Endothelial cell of umbilical vein (primary cell): ENCODE measurements around the gene ANKMY2. TPM values are rescaled to one million over a fixed set of nuclear protein-coding genes. Genes with fewer than 3 reads are reported as not detected.
A peak's percentile ranks its signal among the peaks of the same experiment; 100 is the strongest.

Experiments
- BruUV-seq: library from RNA; stranded (reverse); fragments of 400-500 nt; replicated peaks from 2 replicates; lab custom pipeline; 2021; lab: Mats Ljungman, UMichigan
- CTCF ChIA-PET: fragments of 300-600, 350-600 bp; sonication (Branson Sonifier 250); formaldehyde crosslinking; loops from one replicate; lab custom pipeline; 2021; ENCODE audit warnings: antibody characterized with exemption, inconsistent platforms; lab: Charles Lee
- POLR2A ChIA-PET: fragments of 300-600, 350-600 bp; sonication (Branson Sonifier 250); formaldehyde crosslinking; loops from one replicate; lab custom pipeline; 2021; ENCODE audit warnings: antibody characterized with exemption, inconsistent platforms; lab: Charles Lee
- DNase-seq: peaks from one replicate; pipeline ENCODE4 v3.0.0-alpha.2; 2011; ENCODE audit warnings: low read depth, low spot score
- FAIRE-seq: peaks from 2 replicates; lab custom pipeline; 2011; peaks lifted over from hg19 to GRCh38; lab: Jason Lieb, UNC
- H2AFZ ChIP-seq: 2 replicates; pipeline ENCODE4 v1.6.0; 2012; ENCODE audit warnings: low read depth, low read length, control low read depth, inconsistent platforms
- H3K27ac ChIP-seq: 2 replicates; pipeline ENCODE4 v1.5.1; 2011; ENCODE audit warnings: low read depth, mild to moderate bottlenecking, control low read depth, low read length, moderate library complexity; ENCODE audit not compliant: insufficient read depth
- H3K27me3 ChIP-seq, 2 experiments: 2 replicates each; pipeline versions ENCODE4 v1.6.0 to v1.6.1; 2011; ENCODE audit warnings: low read length in 2 of 2, mixed read lengths in 1 of 2; ENCODE audit not compliant: control insufficient read depth in 2 of 2, insufficient read depth in 2 of 2
- H3K36me3 ChIP-seq, 2 experiments: 2 replicates in 1 of 2; 3 replicates in 1 of 2; pipeline ENCODE4 v1.5.1; 2011; ENCODE audit warnings: low read length in 2 of 2, mild to moderate bottlenecking in 1 of 2, moderate library complexity in 1 of 2; ENCODE audit not compliant: control insufficient read depth in 2 of 2, insufficient read depth in 2 of 2; ENCODE audit errors: extremely low read depth in 1 of 2
- H3K4me1 ChIP-seq: 3 replicates; pipeline ENCODE4 v1.5.1; 2011; ENCODE audit warnings: mild to moderate bottlenecking, low read length; ENCODE audit not compliant: control insufficient read depth, insufficient read depth; ENCODE audit errors: extremely low read depth
- H3K4me2 ChIP-seq: 2 replicates; pipeline ENCODE4 v1.6.1; 2011; ENCODE audit warnings: low read length, control low read depth, mixed read lengths; ENCODE audit not compliant: insufficient read depth
- H3K4me3 ChIP-seq, 3 experiments: fragments of 200-600 bp in 1 of 3; sonication (generic), shearing (Covaris generic) in 1 of 3; replicated peaks in 1 of 3; 2 replicates each; pipeline ENCODE4 v1.5.1; 2011 to 2016; ENCODE audit warnings: control low read depth in 3 of 3, low read length in 3 of 3, mild to moderate bottlenecking in 2 of 3, inconsistent platforms in 1 of 3, low read depth in 1 of 3, moderate library complexity in 1 of 3; ENCODE audit not compliant: insufficient read depth in 1 of 3
- H3K79me2 ChIP-seq: 2 replicates; pipeline ENCODE4 v1.6.0; 2012; ENCODE audit warnings: low read length, inconsistent platforms; ENCODE audit not compliant: control insufficient read depth, insufficient read depth
- H3K9ac ChIP-seq: replicated peaks from 2 replicates; pipeline ENCODE3; 2011; ENCODE audit warnings: low read length, control low read depth; ENCODE audit not compliant: insufficient read depth; ENCODE audit errors: extremely low read depth
- H3K9me1 ChIP-seq: replicated peaks from 3 replicates; pipeline ENCODE4 v1.6.0; 2011; ENCODE audit warnings: mild to moderate bottlenecking, low read length; ENCODE audit not compliant: control insufficient read depth, insufficient read depth; ENCODE audit errors: extremely low read depth
- H3K9me3 ChIP-seq: replicated peaks from 2 replicates; pipeline ENCODE4 v1.5.1; 2012; ENCODE audit warnings: low read length, inconsistent platforms; ENCODE audit not compliant: control insufficient read depth, insufficient read depth
- H4K20me1 ChIP-seq: replicated peaks from 2 replicates; pipeline ENCODE3; 2011; ENCODE audit warnings: mild to moderate bottlenecking, low read length; ENCODE audit not compliant: control insufficient read depth, insufficient read depth; ENCODE audit errors: extremely low read depth
- GATA2 ChIP-seq: IDR thresholded peaks from 2 replicates; pipeline ENCODE4 v1.7.0; 2011; ENCODE audit warnings: low read depth, mild to moderate bottlenecking, moderate library complexity, mixed read lengths, low read length; ENCODE audit not compliant: insufficient read length, insufficient read depth
- JUN ChIP-seq: IDR thresholded peaks from 2 replicates; pipeline ENCODE4 v1.6.1; 2011; ENCODE audit warnings: borderline replicate concordance, low read depth; ENCODE audit not compliant: insufficient read length, insufficient read depth
- MYC ChIP-seq: IDR thresholded peaks from one replicate; pipeline ENCODE4 v1.6.1; 2011; ENCODE audit warnings: mild to moderate bottlenecking, low read depth, low read length
- POLR2AphosphoS5 ChIP-seq: IDR thresholded peaks from 2 replicates; pipeline ENCODE4 v1.6.1; 2012; ENCODE audit warnings: low read depth, mild to moderate bottlenecking, control low read depth, low read length, moderate library complexity; ENCODE audit not compliant: insufficient read depth
- dilution Hi-C: fragments of 300-500 bp; cut with MboI; formaldehyde crosslinking; loops from one replicate; pipeline ENCODE4 v1.15.0; 2019; ENCODE audit warnings: low sequenced_read_pairs; ENCODE audit not compliant: extremely low pct_ligation_motif_present
- intact Hi-C: fragments of 100-400 bp; cut with micrococcal nuclease; formaldehyde crosslinking; loops from one replicate; pipeline ENCODE4 v1.10.0; 2022
- polyA plus RNA-seq, 4 experiments: library from polyadenylated mRNA; depleted of rRNA in 3 of 4; stranded (reverse) in 3 of 4; unstranded in 1 of 4; fragments of >200 nt; gene quantifications; 2 replicates each; pipeline versions ENCODE4 v1.2.1 to v1.2.3, GENCODE V29; 2011 to 2012; ENCODE audit warnings: missing spikeins in 1 of 4
- total RNA-seq: library from RNA; stranded (reverse); gene quantifications from 2 replicates; pipeline ENCODE4 v1.2.3, GENCODE V29; 2021

Gene ANKMY2
- total and polyA plus RNA-seq, 2 donors (not counting 3 experiments of a cell fraction or from before 2014, with no cell fraction given), result 7.7 to 11.6 TPM

GRCh38 chr7:16644636-16645592 is 640 bp downstream of the ANKMY2 start:
- ChIA-PET POLR2A (interaction anchor here (0.5 to 1.4 kb wide), 2 partner anchors 8 to 13 kb away, joined by 3 to 7 read pairs; no protein-coding TSS in a partner anchor), CTCF (interaction anchor here (0.8 to 1.2 kb wide), 4 partner anchors 8 to 51 kb away, joined by 3 to 5 read pairs (median 4); no protein-coding TSS in a partner anchor)
- H3K27ac ChIP-seq, result peak overlapping the region; percentile 91
- peaks cover 37% of the 10 kb centered on the region for H3K4me1 ChIP-seq
- H3K27me3 ChIP-seq, result no peaks in the 10 kb centered on the region
- intact Hi-C loops, result loop anchor here (5.0 kb wide), 3 partner anchors 107 to 958 kb away; partner anchors contain the start of genes MEOX2 and TSPAN13
- no TSS peak for BruUV-seq
- no peak for DNase-seq
- H3K4me2 ChIP-seq, result peak overlapping the region; percentile 52
- no peaks in the 10 kb centered on the region for H3K9me1 ChIP-seq
- no peaks in the 10 kb centered on the region for H3K9me3 ChIP-seq
- dilution Hi-C loops, result no loop called here
- peak overlapping the region; percentile 94 for H2AFZ ChIP-seq
- H3K36me3 ChIP-seq, result no peaks in the 10 kb centered on the region
- H3K79me2 ChIP-seq, result peaks cover 40% of the 10 kb centered on the region
- peak overlapping the region; percentile 74 to 98 (median 90) for H3K4me3 ChIP-seq
- FAIRE-seq, result peak; percentile 4
- peak overlapping the region; percentile 88 for H3K9ac ChIP-seq
- TF ChIP-seq GATA2 (no peak), POLR2AphosphoS5 (no peak), MYC (no peak), JUN (no peak)
- H4K20me1 ChIP-seq, result no peaks in the 10 kb centered on the region

GRCh38 chr7:16644157-16644556 is 1.4 kb downstream of the ANKMY2 start:
- Histone ChIP-seq H4K20me1 (no peaks in the 10 kb centered on the region), H3K79me2 (peaks cover 33% of the 10 kb centered on the region), H3K4me3 (peak overlapping the region in 2 of 3 experiments; percentile 74 to 98), H3K27ac (no peak overlapping the region), H3K9ac (no peak overlapping the region), H3K4me2 (peak overlapping the region; percentile 52), H2AFZ (peak overlapping the region; percentile 94), H3K36me3 (no peaks in the 10 kb centered on the region), H3K27me3 (no peaks in the 10 kb centered on the region), H3K9me1 (no peaks in the 10 kb centered on the region), H3K9me3 (no peaks in the 10 kb centered on the region), H3K4me1 (peaks cover 29% of the 10 kb centered on the region)
- FAIRE-seq (no peak), DNase-seq (no peak)
- dilution Hi-C loops, result no loop called here
- TSS peak; percentile 20 for BruUV-seq
- ChIA-PET CTCF (no interaction called here), POLR2A (no interaction called here)
- no peak for TF ChIP-seq MYC
- intact Hi-C loops, result no loop called here
